Epithelial cell of proximal tubule (primary cell): ENCODE results near the gene TMEM151A. TPM values are rescaled to one million over a fixed set of nuclear protein-coding genes. Genes with fewer than 3 reads are reported as not detected.
A peak's percentile ranks its signal among the peaks of the same experiment; 100 is the strongest.

Experiments
- DNase-seq: peaks from one replicate; pipeline ENCODE4 v3.0.0-alpha.2; 2011; ENCODE audit warnings: low read depth
- H3K4me3 ChIP-seq: 2 replicates; pipeline ENCODE4 v1.5.1; 2011; ENCODE audit warnings: low read depth, mild to moderate bottlenecking, low read length
- total RNA-seq: library from RNA; depleted of rRNA; stranded (reverse); fragments of >200 nt; gene quantifications from 2 replicates; pipeline ENCODE4 v1.2.3, GENCODE V29; 2015
- TF ChIP-seq, protein P1 (sequence below): conservative IDR thresholded peaks from 2 replicates; pipeline ENCODE4 v1.5.1; 2012; ENCODE audit warnings: low read depth, mild to moderate bottlenecking, low read length

TMEM151A gene
- total RNA-seq, 1 donor from 2014 or later, result 0.58 TPM

DNA sequence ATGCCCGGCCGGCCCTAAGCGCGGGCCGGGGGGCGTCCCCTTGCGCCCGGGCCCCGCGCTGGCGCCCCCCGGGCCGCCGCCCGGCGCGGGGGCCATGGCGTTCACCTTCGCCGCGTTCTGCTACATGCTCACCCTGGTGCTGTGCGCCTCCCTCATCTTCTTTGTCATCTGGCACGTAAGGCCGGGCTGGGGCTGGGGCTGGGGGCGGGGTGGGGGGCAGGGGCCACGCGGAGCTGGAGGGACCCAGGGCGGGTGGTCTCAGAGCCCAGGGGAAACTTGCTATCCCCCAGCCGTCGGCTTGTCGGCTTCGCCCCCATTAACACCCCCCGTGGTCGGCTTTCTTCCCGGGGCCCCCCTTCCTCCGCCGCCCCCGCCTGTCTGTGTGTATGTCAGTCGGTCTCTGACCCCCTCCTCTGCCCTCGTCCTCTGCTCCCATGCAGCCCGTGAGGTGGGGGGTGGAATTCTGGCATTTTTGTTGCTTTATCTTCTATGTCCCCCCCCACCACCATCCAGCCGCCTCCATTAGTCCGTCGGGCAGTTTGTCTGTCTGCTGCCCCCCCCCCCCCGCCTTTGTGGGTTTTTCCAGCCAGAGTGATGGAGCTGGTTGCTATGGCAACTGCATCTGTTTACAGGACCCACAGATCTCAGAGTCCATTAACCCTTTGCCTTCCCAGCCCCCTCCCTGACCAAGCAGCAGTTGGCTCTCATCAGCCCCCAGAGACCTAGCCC, 13.2 kb upstream of the TMEM151A start:
- no peak for DNase-seq
- TF ChIP-seq, protein P1, sequence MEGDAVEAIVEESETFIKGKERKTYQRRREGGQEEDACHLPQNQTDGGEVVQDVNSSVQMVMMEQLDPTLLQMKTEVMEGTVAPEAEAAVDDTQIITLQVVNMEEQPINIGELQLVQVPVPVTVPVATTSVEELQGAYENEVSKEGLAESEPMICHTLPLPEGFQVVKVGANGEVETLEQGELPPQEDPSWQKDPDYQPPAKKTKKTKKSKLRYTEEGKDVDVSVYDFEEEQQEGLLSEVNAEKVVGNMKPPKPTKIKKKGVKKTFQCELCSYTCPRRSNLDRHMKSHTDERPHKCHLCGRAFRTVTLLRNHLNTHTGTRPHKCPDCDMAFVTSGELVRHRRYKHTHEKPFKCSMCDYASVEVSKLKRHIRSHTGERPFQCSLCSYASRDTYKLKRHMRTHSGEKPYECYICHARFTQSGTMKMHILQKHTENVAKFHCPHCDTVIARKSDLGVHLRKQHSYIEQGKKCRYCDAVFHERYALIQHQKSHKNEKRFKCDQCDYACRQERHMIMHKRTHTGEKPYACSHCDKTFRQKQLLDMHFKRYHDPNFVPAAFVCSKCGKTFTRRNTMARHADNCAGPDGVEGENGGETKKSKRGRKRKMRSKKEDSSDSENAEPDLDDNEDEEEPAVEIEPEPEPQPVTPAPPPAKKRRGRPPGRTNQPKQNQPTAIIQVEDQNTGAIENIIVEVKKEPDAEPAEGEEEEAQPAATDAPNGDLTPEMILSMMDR, result no peak
- H3K4me3 ChIP-seq, result no peak overlapping the region

DNA sequence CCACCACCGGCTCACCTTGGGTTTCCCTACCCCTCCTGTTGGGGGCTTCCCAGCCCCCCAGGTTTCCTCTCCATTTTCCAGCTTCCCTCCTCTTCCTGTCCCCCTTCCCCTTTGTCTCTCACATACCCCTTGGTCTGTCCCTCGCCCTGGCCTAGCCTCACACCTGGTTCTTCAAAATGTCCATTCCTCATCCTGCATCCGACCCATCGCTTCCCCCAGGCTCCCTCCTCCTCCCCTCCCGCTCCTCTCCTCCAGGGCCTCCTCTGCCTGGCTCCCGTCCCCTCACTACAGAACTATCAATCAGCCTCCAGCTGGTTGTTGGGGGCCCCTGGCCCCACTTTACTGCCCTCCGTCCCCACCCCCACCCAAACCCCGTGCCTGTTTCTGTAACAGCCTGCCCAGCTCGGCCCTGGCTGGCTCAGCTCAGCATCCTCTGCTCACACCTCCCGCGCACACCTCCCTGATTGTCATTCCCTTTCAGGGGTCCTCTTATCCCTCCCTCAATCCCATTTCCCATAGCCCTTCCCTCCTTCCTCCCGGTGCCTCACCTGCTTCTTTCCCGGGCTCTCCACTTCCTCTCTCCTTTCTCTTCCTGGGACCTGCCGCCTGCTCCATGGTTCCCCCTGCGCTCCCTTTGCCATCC, 12.5 kb upstream of the TMEM151A start:
- no peak for DNase-seq

DNA sequence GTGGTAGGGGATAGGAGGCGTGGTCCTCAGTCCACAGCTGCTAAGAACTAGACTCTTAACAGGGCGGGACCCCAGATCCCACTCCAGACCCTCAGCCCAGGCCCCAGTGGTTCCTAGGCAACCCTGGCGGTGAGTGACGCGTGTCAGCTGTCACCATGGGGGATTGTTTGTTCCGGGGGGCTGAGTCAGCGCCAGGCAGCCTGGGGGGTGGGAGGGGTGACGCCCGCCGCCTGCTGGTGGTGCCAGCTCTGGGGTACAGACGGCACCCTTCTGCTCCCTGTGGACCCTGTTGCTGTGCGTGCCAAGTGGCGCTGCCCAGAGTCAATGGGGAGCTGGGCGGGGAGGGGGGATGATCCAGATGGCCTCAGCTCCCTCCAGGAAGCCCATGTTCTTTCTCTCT, 11.3 kb upstream of the TMEM151A start:
- DNase-seq, result no peak
- no peak overlapping the region for H3K4me3 ChIP-seq
- TF ChIP-seq, protein P1, result no peak

More for the DNA sequence above, 12.5 kb upstream of the TMEM151A start:
- TF ChIP-seq, protein P1, result no peak
- H3K4me3 ChIP-seq, result no peak overlapping the region

DNA sequence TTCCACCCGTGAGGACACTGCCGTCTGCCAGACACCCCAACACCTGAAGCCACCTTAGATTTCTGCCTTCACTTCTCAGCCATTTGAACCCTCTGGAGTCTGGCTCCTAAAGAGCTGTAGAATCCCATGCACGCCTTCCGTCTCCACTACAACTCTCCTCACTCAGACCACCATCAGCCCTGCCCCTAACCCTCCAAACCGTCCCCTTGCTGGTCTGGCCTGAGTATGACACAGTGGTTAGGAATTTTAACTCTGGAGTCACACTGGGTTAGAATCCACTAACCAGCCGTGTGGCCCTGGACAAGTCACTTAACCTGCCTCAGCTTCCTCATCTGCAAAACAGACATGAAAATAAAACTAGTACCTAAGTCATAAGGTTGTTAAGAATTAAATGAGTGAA, 10.7 kb upstream of the TMEM151A start:
- TF ChIP-seq, protein P1, result no peak
- H3K4me3 ChIP-seq, result no peak overlapping the region
- DNase-seq, result no peak

DNA sequence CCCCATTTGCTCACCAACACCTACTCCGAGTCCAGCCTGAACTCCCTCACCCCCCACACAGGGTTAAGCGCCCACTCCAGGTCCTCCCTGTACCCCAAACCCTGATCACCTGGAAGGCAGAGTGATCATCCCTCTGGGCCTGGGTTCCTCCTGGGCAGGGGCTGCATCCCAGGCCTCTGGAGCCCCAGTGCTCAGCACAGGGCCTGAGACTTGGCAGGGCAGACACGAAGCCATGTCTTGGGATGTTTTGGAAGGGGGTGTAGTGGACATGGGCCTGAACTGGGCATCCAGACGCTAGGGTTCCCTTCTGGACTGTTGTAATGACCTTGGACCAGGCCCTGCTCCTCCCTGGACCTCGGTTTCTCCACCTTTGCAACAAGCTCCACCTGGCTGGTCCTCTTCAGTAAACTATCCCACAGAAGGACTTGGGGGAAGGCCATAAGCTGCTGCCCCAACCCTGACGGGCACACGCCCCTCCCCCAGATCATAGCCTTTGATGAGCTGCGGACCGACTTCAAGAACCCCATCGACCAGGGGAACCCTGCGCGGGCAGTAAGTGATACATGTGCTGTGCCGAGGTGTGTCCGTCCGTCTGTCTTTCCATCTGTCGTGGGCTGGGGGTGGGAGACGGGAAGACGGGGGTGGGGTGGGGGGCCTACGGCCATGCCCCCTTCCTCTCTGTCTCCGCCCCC, 9.8 kb upstream of the TMEM151A start:
- no peak overlapping the region for H3K4me3 ChIP-seq
- TF ChIP-seq, protein P1, result no peak
- DNase-seq, result no peak

DNA sequence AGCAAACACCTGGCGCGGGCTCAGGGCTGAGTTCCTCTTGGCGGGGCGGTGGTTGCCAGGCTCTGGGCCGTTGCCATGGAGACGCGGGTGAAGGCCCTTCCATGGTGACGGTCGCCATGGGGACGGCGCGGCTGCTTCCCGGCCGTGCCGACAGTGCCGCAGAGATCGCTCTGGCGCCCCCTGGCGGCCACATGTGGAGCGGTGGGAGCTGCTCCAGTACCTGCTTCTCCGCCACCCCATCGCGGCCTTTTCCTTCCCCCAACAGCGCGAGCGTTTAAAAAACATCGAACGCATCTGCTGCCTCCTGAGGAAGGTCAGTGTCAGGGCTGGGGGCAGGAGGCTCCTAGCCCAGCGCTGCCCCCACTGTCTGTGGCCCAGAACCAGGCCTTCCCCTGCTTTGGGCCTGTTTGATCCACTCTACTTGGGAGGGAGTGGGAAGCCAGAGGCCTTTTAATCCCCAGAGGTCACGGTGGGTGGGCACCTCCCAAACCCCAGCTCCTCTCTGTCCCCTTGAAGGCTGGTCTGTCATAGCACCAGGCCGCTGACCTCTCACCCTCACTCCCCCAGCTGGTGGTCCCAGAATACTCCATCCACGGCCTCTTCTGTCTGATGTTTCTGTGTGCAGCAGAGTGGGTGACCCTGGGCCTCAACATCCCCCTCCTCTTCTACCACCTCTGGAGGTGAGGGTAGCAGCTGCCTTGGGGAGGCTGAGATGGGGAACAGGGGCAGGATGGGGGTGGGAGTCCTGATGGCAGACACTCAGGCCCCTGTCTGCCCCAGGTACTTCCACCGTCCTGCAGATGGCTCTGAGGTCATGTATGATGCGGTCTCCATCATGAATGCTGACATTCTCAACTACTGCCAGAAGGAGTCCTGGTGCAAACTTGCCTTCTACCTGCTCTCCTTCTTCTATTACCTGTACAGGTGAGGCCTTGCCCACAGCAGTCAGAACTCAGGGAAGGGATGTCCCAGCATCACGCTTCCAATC, 8.9 kb upstream of the TMEM151A start:
- H3K4me3 ChIP-seq, result no peak overlapping the region
- no peak for DNase-seq
- TF ChIP-seq, protein P1, result peak; percentile 88
